Measurements from ENCODE around the gene MON1B. TPM values are rescaled to one million over a fixed set of nuclear protein-coding genes. Genes with fewer than 3 reads are reported as not detected.
A peak's percentile ranks its signal among the peaks of the same experiment; 100 is the strongest.
"Not testable (repeated sequence)": the region's sequence is repeated elsewhere in the genome, so short reads cannot be mapped to it uniquely, and the experiment has no call there.

The MON1B gene
- total RNA-seq: 2.1 TPM

- peak within 1 kb of the TSS; percentile 89 to 98 (median 90) for H3K9ac ChIP-seq (ENCODE audit: low read depth in 1 of 3, low read length in 3 of 3)
- H3K36me3 ChIP-seq (ENCODE audit: control insufficient read depth in 3 of 3, insufficient read depth in 3 of 3, low read length in 3 of 3): peaks cover 24 to 30% (median 24%) of the 10 kb centered on the region in 3 donors
- no peaks in the 10 kb centered on the region for H3K9me3 ChIP-seq (ENCODE audit: control insufficient read depth in 3 of 3, low read length in 3 of 3)
- peak within 1 kb of the TSS; percentile 94 for H3K27ac ChIP-seq (ENCODE audit: low read depth, low read length)
- H3K27me3 ChIP-seq (ENCODE audit: control insufficient read depth in 3 of 3, insufficient read depth in 3 of 3, low read length in 3 of 3): no peaks in the 10 kb centered on the region
- peak within 1 kb of the TSS; percentile 90 to 97 (median 96) for H3K4me3 ChIP-seq (ENCODE audit: low read length in 3 of 3)
- H3K4me1 ChIP-seq (ENCODE audit: control insufficient read depth in 3 of 3, insufficient read depth in 3 of 3, low read length in 3 of 3): peaks cover 8 to 23% (median 12%) of the 10 kb centered on the region in 3 donors
These were observed at the start of gene MON1B for GRCh38 chr16:77190478-77191258. MON1B (plus strand) TSS chr16:77191190; CDS start chr16:77191486, 296 bp downstream.

DNA sequence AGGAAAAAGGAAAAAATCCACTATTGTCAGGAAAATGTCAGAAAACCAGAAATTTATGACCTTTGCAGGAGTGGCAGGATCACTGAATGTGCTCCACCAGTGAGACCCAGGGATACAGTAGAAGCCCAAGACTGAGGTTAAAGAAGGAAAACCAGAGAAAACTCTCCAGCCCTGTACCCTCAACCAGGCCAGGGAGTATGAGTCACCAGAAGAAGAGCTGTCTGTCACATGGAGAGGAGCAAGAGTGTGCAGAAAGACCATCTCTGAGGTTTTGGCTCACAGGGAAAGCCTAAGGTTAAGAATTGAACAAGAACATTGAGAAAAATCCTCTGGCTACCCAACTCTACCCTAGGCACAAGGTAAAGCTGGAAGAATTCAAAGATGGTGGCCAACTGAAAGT is 47.6 kb upstream of the MON1B start:
- Histone ChIP-seq H3K9me3 (ENCODE audit: control insufficient read depth in 3 of 3, low read length in 3 of 3) (peaks cover 0 to 2% (median 0%) of the 10 kb centered on the region in 3 donors), H3K9ac (ENCODE audit: low read depth in 1 of 3, low read length in 3 of 3) (no peak overlapping the region), H3K4me1 (ENCODE audit: control insufficient read depth in 3 of 3, insufficient read depth in 3 of 3, low read length in 3 of 3) (no peaks in the 10 kb centered on the region), H3K4me3 (ENCODE audit: low read length in 3 of 3) (no peak overlapping the region), H3K36me3 (ENCODE audit: control insufficient read depth in 3 of 3, insufficient read depth in 3 of 3, low read length in 3 of 3) (no peaks in the 10 kb centered on the region), H3K27ac (ENCODE audit: low read depth, low read length) (no peak overlapping the region), H3K27me3 (ENCODE audit: control insufficient read depth in 3 of 3, insufficient read depth in 3 of 3, low read length in 3 of 3) (no peaks in the 10 kb centered on the region)

DNA sequence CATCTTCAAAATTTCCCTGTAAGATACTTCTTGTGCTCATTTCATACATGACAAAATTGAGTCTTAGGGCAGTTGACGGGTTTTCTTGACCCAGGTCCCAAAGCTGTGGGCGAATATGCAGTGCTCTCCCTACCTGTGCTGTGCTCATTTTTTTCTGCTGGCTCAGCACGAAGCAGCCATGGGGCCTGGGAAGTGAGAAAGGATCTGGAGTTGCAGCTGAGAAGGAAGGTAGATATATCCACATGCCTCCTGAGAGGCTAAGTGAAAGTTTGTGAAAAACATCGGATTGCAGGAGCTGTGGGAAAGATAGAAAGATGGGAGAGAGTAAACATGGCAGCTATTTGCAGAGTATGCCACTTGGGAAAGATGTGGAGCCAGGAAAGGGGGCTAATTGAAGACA is 42.9 kb upstream of the MON1B start:
- H3K9me3 ChIP-seq (ENCODE audit: control insufficient read depth in 3 of 3, low read length in 3 of 3): peaks cover 0 to 2% (median 0%) of the 10 kb centered on the region in 3 donors
- H3K9ac ChIP-seq (ENCODE audit: low read depth in 1 of 3, low read length in 3 of 3): no peak overlapping the region
- no peaks in the 10 kb centered on the region for H3K27me3 ChIP-seq (ENCODE audit: control insufficient read depth in 3 of 3, insufficient read depth in 3 of 3, low read length in 3 of 3)
- H3K36me3 ChIP-seq (ENCODE audit: control insufficient read depth in 3 of 3, insufficient read depth in 3 of 3, low read length in 3 of 3): no peaks in the 10 kb centered on the region
- no peak overlapping the region for H3K4me3 ChIP-seq (ENCODE audit: low read length in 3 of 3)
- no peak overlapping the region for H3K27ac ChIP-seq (ENCODE audit: low read depth, low read length)
- H3K4me1 ChIP-seq (ENCODE audit: control insufficient read depth in 3 of 3, insufficient read depth in 3 of 3, low read length in 3 of 3): no peaks in the 10 kb centered on the region

- Histone ChIP-seq H3K27ac (ENCODE audit: low read depth, low read length) (no peak overlapping the region), H3K27me3 (ENCODE audit: control insufficient read depth in 3 of 3, insufficient read depth in 3 of 3, low read length in 3 of 3) (peaks cover 0 to 4% (median 0%) of the 10 kb centered on the region in 3 donors), H3K36me3 (ENCODE audit: control insufficient read depth in 3 of 3, insufficient read depth in 3 of 3, low read length in 3 of 3) (no peaks in the 10 kb centered on the region), H3K4me1 (ENCODE audit: control insufficient read depth in 3 of 3, insufficient read depth in 3 of 3, low read length in 3 of 3) (no peaks in the 10 kb centered on the region), H3K9ac (ENCODE audit: low read depth in 1 of 3, low read length in 3 of 3) (no peak overlapping the region), H3K9me3 (ENCODE audit: control insufficient read depth in 3 of 3, low read length in 3 of 3) (no peaks in the 10 kb centered on the region), H3K4me3 (ENCODE audit: low read length in 3 of 3) (no peak overlapping the region)
These were observed 33.5 kb upstream of the MON1B start for GRCh38 chr16:77157346-77158058.

- no peak overlapping the region for H3K4me3 ChIP-seq (ENCODE audit: low read length in 3 of 3)
- H3K9me3 ChIP-seq (ENCODE audit: control insufficient read depth in 3 of 3, low read length in 3 of 3): no peaks in the 10 kb centered on the region
- no peaks in the 10 kb centered on the region for H3K36me3 ChIP-seq (ENCODE audit: control insufficient read depth in 3 of 3, insufficient read depth in 3 of 3, low read length in 3 of 3)
- peaks cover 0 to 4% (median 0%) of the 10 kb centered on the region in 3 donors for H3K27me3 ChIP-seq (ENCODE audit: control insufficient read depth in 3 of 3, insufficient read depth in 3 of 3, low read length in 3 of 3)
- H3K9ac ChIP-seq (ENCODE audit: low read depth in 1 of 3, low read length in 3 of 3): no peak overlapping the region
- no peaks in the 10 kb centered on the region for H3K4me1 ChIP-seq (ENCODE audit: control insufficient read depth in 3 of 3, insufficient read depth in 3 of 3, low read length in 3 of 3)
- H3K27ac ChIP-seq (ENCODE audit: low read depth, low read length): no peak overlapping the region
These were observed 32.7 kb upstream of the MON1B start for GRCh38 chr16:77158293-77158692.

DNA sequence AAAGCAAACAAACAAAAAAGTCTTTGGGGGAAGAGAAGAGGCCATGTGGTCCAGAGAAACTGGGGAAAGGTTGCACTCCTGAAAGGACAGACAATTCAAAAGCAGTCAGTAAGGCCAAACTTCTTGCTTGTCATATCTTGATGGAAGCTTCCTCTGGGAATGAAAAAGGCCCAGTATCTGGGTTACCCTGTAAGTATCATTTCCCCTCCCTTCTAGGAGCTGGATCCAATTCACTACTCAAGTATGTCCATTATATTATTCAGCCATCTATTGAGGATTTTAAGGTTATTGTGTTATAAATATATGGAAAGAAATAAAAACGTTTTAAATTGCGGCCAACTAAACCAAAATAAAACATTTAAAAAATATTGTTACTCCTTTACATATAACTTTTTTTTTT is 26.0 kb upstream of the MON1B start:
- H3K4me3 ChIP-seq (ENCODE audit: low read length in 3 of 3): no peak overlapping the region
- no peaks in the 10 kb centered on the region for H3K4me1 ChIP-seq (ENCODE audit: control insufficient read depth in 3 of 3, insufficient read depth in 3 of 3, low read length in 3 of 3)
- H3K9me3 ChIP-seq (ENCODE audit: control insufficient read depth in 3 of 3, low read length in 3 of 3): no peaks in the 10 kb centered on the region
- peaks cover 0 to 3% (median 3%) of the 10 kb centered on the region in 3 donors for H3K27me3 ChIP-seq (ENCODE audit: control insufficient read depth in 3 of 3, insufficient read depth in 3 of 3, low read length in 3 of 3)
- no peaks in the 10 kb centered on the region for H3K36me3 ChIP-seq (ENCODE audit: control insufficient read depth in 3 of 3, insufficient read depth in 3 of 3, low read length in 3 of 3)
- no peak overlapping the region for H3K9ac ChIP-seq (ENCODE audit: low read depth in 1 of 3, low read length in 3 of 3)
- no peak overlapping the region for H3K27ac ChIP-seq (ENCODE audit: low read depth, low read length)

GRCh38 chr16:77165536-77166236 is 25.3 kb upstream of the MON1B start:
- H3K36me3 ChIP-seq (ENCODE audit: control insufficient read depth in 3 of 3, insufficient read depth in 3 of 3, low read length in 3 of 3); H3K4me1 ChIP-seq (ENCODE audit: control insufficient read depth in 3 of 3, insufficient read depth in 3 of 3, low read length in 3 of 3); H3K27ac ChIP-seq (ENCODE audit: low read depth, low read length): not testable (repeated sequence)

DNA sequence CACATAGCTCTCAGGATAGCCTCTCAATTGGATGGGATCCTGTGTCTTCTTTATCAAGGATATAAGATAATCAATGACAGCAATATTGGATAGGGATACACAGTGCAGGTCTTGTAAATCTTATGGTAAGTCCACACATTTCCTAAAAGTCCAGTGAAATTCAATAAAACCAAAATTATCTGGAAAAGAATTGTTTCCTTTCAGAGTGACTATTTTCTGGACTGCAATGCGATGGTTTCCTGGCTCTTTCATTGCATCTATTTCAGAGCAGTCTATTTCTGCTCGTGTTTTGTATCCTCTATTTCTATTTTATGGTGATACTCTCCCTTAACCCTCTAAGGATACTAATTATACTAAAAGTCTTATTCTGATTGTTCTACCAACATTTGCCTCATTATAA is 24.3 kb upstream of the MON1B start:
- H3K9me3 ChIP-seq (ENCODE audit: control insufficient read depth in 3 of 3, low read length in 3 of 3): no peaks in the 10 kb centered on the region
- H3K4me3 ChIP-seq (ENCODE audit: low read length in 3 of 3): no peak overlapping the region
- no peak overlapping the region for H3K27ac ChIP-seq (ENCODE audit: low read depth, low read length)
- H3K9ac ChIP-seq (ENCODE audit: low read depth in 1 of 3, low read length in 3 of 3): no peak overlapping the region
- H3K27me3 ChIP-seq (ENCODE audit: control insufficient read depth in 3 of 3, insufficient read depth in 3 of 3, low read length in 3 of 3): peaks cover 5 to 7% (median 6%) of the 10 kb centered on the region in 3 donors
- no peaks in the 10 kb centered on the region for H3K36me3 ChIP-seq (ENCODE audit: control insufficient read depth in 3 of 3, insufficient read depth in 3 of 3, low read length in 3 of 3)
- H3K4me1 ChIP-seq (ENCODE audit: control insufficient read depth in 3 of 3, insufficient read depth in 3 of 3, low read length in 3 of 3): no peaks in the 10 kb centered on the region

More at GRCh38 chr16:77165536-77166236, 25.3 kb upstream of the MON1B start:
- H3K27me3 ChIP-seq (ENCODE audit: control insufficient read depth in 3 of 3, insufficient read depth in 3 of 3, low read length in 3 of 3); H3K9me3 ChIP-seq (ENCODE audit: control insufficient read depth in 3 of 3, low read length in 3 of 3); H3K9ac ChIP-seq (ENCODE audit: low read depth in 1 of 3, low read length in 3 of 3); H3K4me3 ChIP-seq (ENCODE audit: low read length in 3 of 3): not testable (repeated sequence)

DNA sequence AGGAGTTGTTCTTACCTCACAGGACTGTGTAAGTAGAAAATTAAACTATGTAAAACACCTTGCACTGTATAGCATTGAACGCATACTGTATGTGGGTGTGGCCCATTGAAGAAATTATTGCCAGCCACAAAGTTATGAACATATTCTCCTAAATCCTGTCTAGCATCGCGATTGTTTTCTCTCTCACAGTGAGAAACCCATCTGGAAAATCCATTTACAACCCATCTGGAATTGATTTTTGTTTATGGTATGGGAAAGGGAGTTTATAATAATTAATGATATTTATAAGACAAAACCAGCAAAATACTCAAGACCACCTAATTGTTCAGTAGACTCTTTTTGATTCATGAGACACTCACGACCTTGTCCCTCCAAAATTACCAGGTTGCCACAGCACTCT is 22.1 kb upstream of the MON1B start:
- H3K4me3 ChIP-seq (ENCODE audit: low read length in 3 of 3): no peak overlapping the region
- H3K9ac ChIP-seq (ENCODE audit: low read depth in 1 of 3, low read length in 3 of 3): no peak overlapping the region
- H3K4me1 ChIP-seq (ENCODE audit: control insufficient read depth in 3 of 3, insufficient read depth in 3 of 3, low read length in 3 of 3): no peaks in the 10 kb centered on the region
- no peaks in the 10 kb centered on the region for H3K9me3 ChIP-seq (ENCODE audit: control insufficient read depth in 3 of 3, low read length in 3 of 3)
- peaks cover 5 to 7% (median 6%) of the 10 kb centered on the region in 3 donors for H3K27me3 ChIP-seq (ENCODE audit: control insufficient read depth in 3 of 3, insufficient read depth in 3 of 3, low read length in 3 of 3)
- H3K36me3 ChIP-seq (ENCODE audit: control insufficient read depth in 3 of 3, insufficient read depth in 3 of 3, low read length in 3 of 3): no peaks in the 10 kb centered on the region
- no peak overlapping the region for H3K27ac ChIP-seq (ENCODE audit: low read depth, low read length)

Measured in skeletal muscle tissue (tissue), 4 donors.